ENCODE data around the gene MED16.

MED16 gene

GRCh38 chr19:925526-926322 is 32.7 kb upstream of the MED16 start, which contains the start of gene ARID3A:
Gene ARID3A, plus strand, starts transcription at chr19:926035. Its CDS starts 3,494 bp downstream, at chr19:929529.
- peak; percentile 92 for DNase-seq (ENCODE audit: low read depth)

GRCh38 chr19:925087-925525 is 32.1 kb upstream of the MED16 start:
- H3K4me3 ChIP-seq (ENCODE audit: low read depth, low read length): peak overlapping the region; percentile 63
- DNase-seq (ENCODE audit: low read depth): peak; percentile 78
- TF ChIP-seq MYC (IDR thresholded peaks at IDR 0.05; ENCODE audit: low read depth, low read length) (peak; percentile 57; the same call in 1 of the 2 replicates), CTCF (IDR thresholded peaks at IDR 0.05; ENCODE audit: low read depth, low read length) (no peak), MAX (IDR thresholded peaks at IDR 0.05; ENCODE audit: low read depth, low read length) (peak; percentile 88)

More at GRCh38 chr19:925526-926322, 32.7 kb upstream of the MED16 start, which contains the start of gene ARID3A:
- TF ChIP-seq CTCF (IDR thresholded peaks at IDR 0.05; ENCODE audit: low read depth, low read length) (no peak), MYC (IDR thresholded peaks at IDR 0.05; ENCODE audit: low read depth, low read length) (no peak; the same call in 1 of the 2 replicates), MAX (IDR thresholded peaks at IDR 0.05; ENCODE audit: low read depth, low read length) (no peak), POLR2A (IDR thresholded peaks at IDR 0.05; ENCODE audit: extremely low read depth, insufficient read length) (no peak)
- peak within 1 kb of the TSS; percentile 73 for H3K4me3 ChIP-seq (ENCODE audit: low read depth, low read length)

GRCh38 chr19:924553-925086 is 31.6 kb upstream of the MED16 start:
- peak; percentile 55 for DNase-seq (ENCODE audit: low read depth)
- H3K4me3 ChIP-seq (ENCODE audit: low read depth, low read length): peak overlapping the region; percentile 63
- no peak for TF ChIP-seq POLR2A (IDR thresholded peaks at IDR 0.05; ENCODE audit: extremely low read depth, insufficient read length)
- no peak for TF ChIP-seq CTCF (IDR thresholded peaks at IDR 0.05; ENCODE audit: low read depth, low read length)
- no peak for TF ChIP-seq MYC (IDR thresholded peaks at IDR 0.05; ENCODE audit: low read depth, low read length)
- TF ChIP-seq MAX (IDR thresholded peaks at IDR 0.05; ENCODE audit: low read depth, low read length): no peak

GRCh38 chr19:920051-920864 is 27.3 kb upstream of the MED16 start:
- peak; percentile 68 for DNase-seq (ENCODE audit: low read depth)
- H3K4me3 ChIP-seq (ENCODE audit: low read depth, low read length): no peak overlapping the region
- TF ChIP-seq POLR2A (IDR thresholded peaks at IDR 0.05; ENCODE audit: extremely low read depth, insufficient read length) (no peak), MYC (IDR thresholded peaks at IDR 0.05; ENCODE audit: low read depth, low read length) (no peak), CTCF (IDR thresholded peaks at IDR 0.05; ENCODE audit: low read depth, low read length) (no peak), MAX (IDR thresholded peaks at IDR 0.05; ENCODE audit: low read depth, low read length) (no peak)

- no peak for TF ChIP-seq POLR2A (IDR thresholded peaks at IDR 0.05; ENCODE audit: extremely low read depth, insufficient read length)
- no peak for TF ChIP-seq MAX (IDR thresholded peaks at IDR 0.05; ENCODE audit: low read depth, low read length)
- TF ChIP-seq CTCF (IDR thresholded peaks at IDR 0.05; ENCODE audit: low read depth, low read length): no peak
- no peak for TF ChIP-seq MYC (IDR thresholded peaks at IDR 0.05; ENCODE audit: low read depth, low read length)
- DNase-seq (ENCODE audit: low read depth): no peak
- H3K4me3 ChIP-seq (ENCODE audit: low read depth, low read length): no peak overlapping the region
Observed at GRCh38 chr19:919199-920050, 26.4 kb upstream of the MED16 start.

Data from NB4 (cell line).